ENCODE measurements around the gene CA11.

The CA11 gene

GRCh38 chr19:48611872-48612271 is 34.1 kb downstream of the CA11 start:
- no peak for DNase-seq

GRCh38 chr19:48609571-48610108 is 36.3 kb downstream of the CA11 start:
- DNase-seq = no peak

- peak; percentile 54 for DNase-seq
These were observed 37.2 kb downstream of the CA11 start for GRCh38 chr19:48608798-48609263.

- no peak for DNase-seq
These were observed 38.6 kb downstream of the CA11 start for GRCh38 chr19:48607359-48607755.

- no peak for DNase-seq
These were observed 39.3 kb downstream of the CA11 start, which contains the start of gene SPACA4 for GRCh38 chr19:48606463-48607358. TSS of gene SPACA4 (plus strand) at chr19:48606742. CDS start at chr19:48606979, 237 bp downstream.

GRCh38 chr19:48603850-48604249 is 42.1 kb downstream of the CA11 start:
- DNase-seq = no peak

GRCh38 chr19:48603449-48603848 is 42.5 kb downstream of the CA11 start:
- DNase-seq = no peak

- no peak for DNase-seq
These were observed 43.0 kb downstream of the CA11 start for GRCh38 chr19:48603001-48603400.

- no peak for DNase-seq
These were observed 45.1 kb downstream of the CA11 start for GRCh38 chr19:48600679-48601417.

GRCh38 chr19:48598996-48599700 is 46.8 kb downstream of the CA11 start:
- DNase-seq = no peak

GRCh38 chr19:48596679-48597465 is 49.1 kb downstream of the CA11 start:
- DNase-seq = peak; percentile 27

- no peak for DNase-seq
These were observed 49.8 kb downstream of the CA11 start for GRCh38 chr19:48596237-48596636.

- DNase-seq = no peak
These were observed 50.2 kb downstream of the CA11 start for GRCh38 chr19:48595833-48596232.

- no peak for DNase-seq
These were observed 50.8 kb downstream of the CA11 start for GRCh38 chr19:48595171-48595570.

- no peak for DNase-seq
These were observed 55.0 kb downstream of the CA11 start for GRCh38 chr19:48591021-48591420.

GRCh38 chr19:48588670-48589401 is 57.2 kb downstream of the CA11 start:
- peak; percentile 92 for DNase-seq
